Stimulated activated CD8-positive, alpha-beta memory T cell treated with anti-CD3 and anti-CD28 coated beads, Interleukin-4, amount 100 ng/mL, for 4 hours (primary cell): ENCODE measurements around the gene AP3S2.
"Not testable (repeated sequence)": the region's sequence is repeated elsewhere in the genome, so short reads cannot be mapped to it uniquely, and the experiment has no call there.

ENCODE experiments used
- DNase-seq, 2 donors: peaks; one replicate each; pipeline ENCODE4 v3.0.0-alpha.2; 2020; ENCODE audit warnings: low read depth in 2 of 2, low spot score in 1 of 2

The AP3S2 gene

GRCh38 chr15:89893696-89894447 is at the start of gene AP3S2:
TSS of gene AP3S2 (minus strand) at chr15:89893994. CDS start at chr15:89893949, 45 bp downstream.
- DNase-seq = peak; percentile 74 to 81

GRCh38 chr15:89939910-89940309 is 46.1 kb upstream of the AP3S2 start:
- DNase-seq = no peak

- not testable (repeated sequence) for DNase-seq
Measured at GRCh38 chr15:89939377-89939776, 45.6 kb upstream of the AP3S2 start.

DNA sequence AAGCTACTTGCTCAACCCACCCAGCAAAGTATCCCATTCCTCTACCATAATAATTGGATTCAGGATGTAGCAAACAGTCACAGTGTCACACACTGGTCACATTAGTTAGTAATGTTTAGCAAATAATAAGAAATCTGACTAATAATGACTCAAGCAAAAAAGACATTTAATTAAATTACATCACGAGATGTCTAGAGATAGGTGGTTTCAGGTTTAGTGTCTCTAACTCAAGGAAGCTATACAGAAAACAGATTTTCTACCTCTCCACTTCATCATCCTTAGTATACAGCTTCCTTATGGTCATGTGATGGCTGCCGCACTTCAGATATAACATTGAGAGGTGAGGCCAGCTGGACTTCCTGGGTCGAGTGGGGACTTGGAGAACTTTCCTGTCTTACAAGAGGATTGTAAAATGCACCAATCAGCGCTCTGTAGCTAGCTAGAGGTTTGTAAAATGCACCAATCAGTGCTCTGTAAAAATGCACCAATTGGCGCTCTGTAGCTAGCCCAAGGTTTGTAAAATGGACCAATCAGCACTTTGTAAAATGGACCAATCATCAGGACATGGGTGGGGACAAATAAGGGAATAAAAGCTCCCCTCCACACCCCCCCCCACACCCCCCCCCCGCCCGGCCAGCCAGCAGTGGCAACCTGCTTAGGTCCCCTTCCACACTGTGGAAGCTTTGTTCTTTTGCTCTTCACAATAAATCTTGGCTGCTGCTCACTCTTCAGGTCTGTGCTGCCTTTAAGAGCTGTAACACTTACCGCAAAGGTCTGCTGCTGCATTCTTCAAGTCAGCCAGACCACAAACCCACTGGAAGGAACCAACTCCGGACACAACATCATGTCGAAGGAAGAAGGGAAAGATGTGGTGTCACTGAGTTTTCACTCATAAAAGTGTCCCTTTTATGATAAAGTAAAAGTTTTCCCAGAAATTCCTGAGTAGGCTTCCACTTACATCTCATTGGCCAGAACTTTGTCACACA is 43.9 kb upstream of the AP3S2 start:
- no peak for DNase-seq

GRCh38 chr15:89936786-89937265 is 43.0 kb upstream of the AP3S2 start:
- DNase-seq = no peak

GRCh38 chr15:89936051-89936785 is 42.4 kb upstream of the AP3S2 start:
- DNase-seq = no peak

- no peak for DNase-seq
Measured at GRCh38 chr15:89932880-89933279, 39.1 kb upstream of the AP3S2 start.

- no peak for DNase-seq
Measured at GRCh38 chr15:89928421-89928820, 34.6 kb upstream of the AP3S2 start.

DNA sequence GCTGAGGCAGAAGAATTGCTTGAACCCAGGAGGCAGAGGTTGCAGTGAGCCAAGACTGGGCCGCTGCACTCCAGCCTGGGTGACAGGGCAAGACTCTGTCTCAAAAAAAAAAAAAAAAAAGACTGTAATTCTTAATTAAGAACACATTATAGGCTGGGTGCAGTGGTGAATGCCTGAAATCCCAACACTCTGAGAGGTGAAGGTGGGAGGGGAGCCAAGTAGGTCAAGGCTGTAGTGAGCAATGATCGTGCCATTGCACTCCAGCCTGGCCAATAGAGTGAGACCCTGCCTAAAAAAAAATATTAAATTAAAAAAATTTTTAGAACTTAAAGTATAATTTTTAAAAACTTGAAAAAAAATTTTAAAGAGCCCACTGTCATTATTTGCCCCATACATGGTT is 32.4 kb upstream of the AP3S2 start:
- no peak for DNase-seq

GRCh38 chr15:89917442-89918101 is 23.8 kb upstream of the AP3S2 start:
- DNase-seq = no peak

DNA sequence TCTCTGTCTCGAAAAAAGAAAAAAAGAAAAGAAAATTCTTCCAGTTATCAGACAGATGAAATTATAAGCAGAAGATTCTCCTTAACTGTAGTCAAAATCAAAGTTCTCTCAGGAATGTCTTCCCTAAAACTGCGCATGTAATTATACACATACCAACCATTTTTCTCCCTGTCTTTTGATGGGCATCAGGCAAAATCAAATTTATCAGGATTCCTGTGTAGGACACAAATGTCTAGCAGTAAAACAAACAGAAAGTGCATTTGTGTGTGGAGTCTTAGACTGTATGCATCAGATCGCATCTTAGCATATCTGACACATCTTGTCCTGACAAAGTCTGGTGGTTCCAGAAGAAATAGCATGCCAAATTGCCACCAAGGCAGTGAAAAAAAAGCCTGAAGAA is 22.9 kb upstream of the AP3S2 start:
- DNase-seq = no peak

- DNase-seq = no peak
Measured at GRCh38 chr15:89912674-89913396, 19.0 kb upstream of the AP3S2 start, which contains the start of gene ARPIN. TSS of gene ARPIN (minus strand) at chr15:89912952. CDS start at chr15:89912835, 117 bp downstream.

DNA sequence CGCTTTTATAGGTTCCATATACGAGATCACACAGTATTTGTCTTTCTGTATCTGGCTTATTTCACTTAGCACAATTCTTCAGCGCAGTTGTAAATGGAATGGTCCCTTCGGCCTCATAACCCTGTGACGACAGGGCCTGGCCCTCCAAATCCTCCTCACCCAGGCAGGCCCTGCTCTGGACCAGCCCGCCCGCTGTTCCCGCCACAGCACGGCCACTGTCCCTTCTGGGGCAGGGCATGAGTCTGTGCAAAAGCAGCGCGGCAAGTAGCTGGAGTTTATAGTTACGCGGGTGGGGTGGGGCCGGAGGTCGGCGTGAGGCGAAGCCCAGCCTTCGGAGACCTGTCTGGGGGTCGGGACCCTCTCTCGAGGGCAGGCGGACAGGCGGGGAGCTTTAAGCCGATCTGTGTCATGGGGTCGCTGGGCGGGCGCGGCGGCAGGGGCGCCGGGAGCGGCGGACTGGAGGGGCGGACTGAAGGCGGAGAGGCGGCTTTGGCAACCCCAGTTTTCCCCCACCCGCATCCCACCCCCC is 18.4 kb upstream of the AP3S2 start:
- DNase-seq = no peak

DNA sequence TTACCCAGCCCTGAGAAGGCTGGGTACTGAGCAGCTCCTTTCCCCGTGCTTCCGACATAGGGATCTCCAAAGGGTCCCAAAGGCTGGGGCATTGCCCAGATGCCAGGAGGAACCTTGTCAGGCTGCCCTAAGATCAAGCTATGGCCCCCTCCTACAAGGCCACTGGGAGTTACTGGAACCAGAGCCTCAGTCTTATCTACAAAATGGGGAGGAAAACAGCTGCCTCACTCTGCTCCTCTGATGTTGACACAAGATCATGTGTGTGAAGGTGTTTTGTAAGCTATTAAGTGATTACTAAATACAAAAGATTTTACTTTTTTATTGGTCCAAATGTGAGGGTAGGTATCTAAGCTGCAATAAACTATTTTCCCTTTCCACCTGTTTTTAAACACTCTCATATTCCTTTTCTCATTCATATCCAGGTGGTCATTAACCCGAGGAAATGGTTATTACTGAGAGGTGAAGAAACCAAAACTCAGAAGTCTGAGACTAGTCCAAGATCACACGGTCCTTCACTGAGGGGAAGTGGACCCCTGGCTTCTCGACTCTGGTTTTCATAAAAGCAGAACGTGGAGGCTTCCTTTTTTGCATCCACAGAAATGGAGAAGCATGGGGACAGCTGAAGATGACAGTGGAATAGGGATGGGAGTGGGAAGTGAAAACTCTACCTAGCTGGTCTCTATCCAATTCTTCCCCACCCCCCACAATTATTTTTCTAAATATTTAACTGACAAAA is 17.3 kb upstream of the AP3S2 start:
- DNase-seq = no peak

- no peak for DNase-seq
Measured at GRCh38 chr15:89909611-89910010, 15.8 kb upstream of the AP3S2 start.

- no peak for DNase-seq
Measured at GRCh38 chr15:89908226-89908625, 14.4 kb upstream of the AP3S2 start.

DNA sequence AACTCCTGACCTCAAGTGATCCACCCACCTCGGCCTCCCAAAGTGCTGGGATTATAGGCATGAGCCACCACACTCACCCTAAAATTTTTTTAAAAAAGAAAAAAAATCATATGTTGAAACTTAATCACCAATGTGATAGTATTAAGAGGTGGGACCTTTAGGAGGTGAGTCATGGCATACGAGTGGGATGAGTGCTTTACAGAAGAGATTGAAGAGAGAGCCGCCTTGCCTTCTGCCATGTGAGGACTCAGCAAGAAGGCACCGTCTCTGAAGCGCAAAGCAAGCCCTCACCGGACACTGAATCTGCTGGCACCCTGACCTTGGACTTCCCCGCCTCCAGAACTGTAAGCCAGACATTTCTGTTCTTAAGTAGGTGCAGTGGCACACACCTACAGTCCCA is 13.5 kb upstream of the AP3S2 start:
- DNase-seq = no peak

GRCh38 chr15:89905846-89906378 is 12.1 kb upstream of the AP3S2 start:
- no peak for DNase-seq

- DNase-seq = no peak
Measured at GRCh38 chr15:89904519-89904918, 10.7 kb upstream of the AP3S2 start.
